H1 (cell line): Measurements from ENCODE around the gene BIVM. TPM values are rescaled to one million over a fixed set of nuclear protein-coding genes. Genes with fewer than 3 reads are reported as not detected.
A peak's percentile ranks its signal among the peaks of the same experiment; 100 is the strongest.

ENCODE experiments used
- ASH2L ChIP-seq: fragments of 200-600, 300-600 bp; sonication (generic); IDR thresholded peaks from one replicate; pipeline ENCODE4 v1.7.1; 2017; ENCODE audit warnings: low read length
- BCL11A ChIP-seq, 2 experiments: IDR thresholded peaks; one replicate each; pipeline ENCODE4 v1.6.1; 2011; ENCODE audit warnings: low read depth in 2 of 2, low read length in 2 of 2, mild to moderate bottlenecking in 2 of 2
- BRCA1 ChIP-seq: IDR thresholded peaks from 2 replicates; pipeline ENCODE4 v1.6.1; 2012; ENCODE audit warnings: low read depth, low read length, improper control_type of control experiment
- CBX8 ChIP-seq: fragments of 300-800, 300-1000 bp; sonication (generic); IDR thresholded peaks from 2 replicates; pipeline ENCODE4 v1.7.1; 2016; ENCODE audit warnings: low read depth, low read length, borderline replicate concordance
- CEBPB ChIP-seq: IDR thresholded peaks from 2 replicates; pipeline ENCODE4 v1.6.1; 2012; ENCODE audit warnings: low read depth, low read length
- CREB1 ChIP-seq: IDR thresholded peaks from 2 replicates; pipeline ENCODE4 v1.6.1; 2012; ENCODE audit warnings: inconsistent platforms
- CTBP2 ChIP-seq: IDR thresholded peaks from 2 replicates; pipeline ENCODE4 v1.7.0; 2011; ENCODE audit warnings: borderline replicate concordance, mild to moderate bottlenecking, moderate library complexity, mixed read lengths, low read length; ENCODE audit not compliant: insufficient read depth, insufficient read length
- KDM1A ChIP-seq: fragments of 200-600, 300-600 bp; sonication (generic); IDR thresholded peaks from 2 replicates; pipeline ENCODE4 v1.7.1; 2016; ENCODE audit warnings: mild to moderate bottlenecking, low read length, borderline replicate concordance
- KDM4A ChIP-seq: IDR thresholded peaks from one replicate; pipeline ENCODE4 v1.7.1; 2012; ENCODE audit warnings: low read depth, mild to moderate bottlenecking, moderate library complexity, low read length, inconsistent platforms; ENCODE audit not compliant: severe bottlenecking
- KDM5A ChIP-seq: fragments of 200-600 bp; IDR thresholded peaks from 2 replicates; pipeline ENCODE4 v1.7.1; 2012; ENCODE audit warnings: mild to moderate bottlenecking, low read length, inconsistent platforms, mixed read lengths
- NANOG ChIP-seq: IDR thresholded peaks from 2 replicates; pipeline ENCODE4 v1.6.1; 2011; ENCODE audit warnings: low read length, low read depth, mild to moderate bottlenecking, inconsistent platforms; ENCODE audit not compliant: insufficient read depth, poor library complexity, severe bottlenecking
- POLR2AphosphoS5 ChIP-seq: IDR thresholded peaks from 2 replicates; pipeline ENCODE4 v1.6.1; 2011; ENCODE audit warnings: low read depth, low read length
- RAD21 ChIP-seq, 2 experiments: IDR thresholded peaks in 1 of 2; conservative IDR thresholded peaks in 1 of 2; 2 replicates each; pipeline ENCODE4 v1.6.1; 2011; ENCODE audit warnings: low read depth in 2 of 2, low read length in 2 of 2, improper control_type of control experiment in 1 of 2, inconsistent platforms in 1 of 2, mild to moderate bottlenecking in 1 of 2, moderate library complexity in 1 of 2
- RBBP5 ChIP-seq: IDR thresholded peaks from 2 replicates; pipeline ENCODE4 v1.7.1; 2012; ENCODE audit warnings: low read depth, mild to moderate bottlenecking, inconsistent platforms, low read length, moderate library complexity, borderline replicate concordance
- SIX5 ChIP-seq: IDR thresholded peaks from 2 replicates; pipeline ENCODE4 v1.6.1; 2011; ENCODE audit warnings: mild to moderate bottlenecking, low read depth, low read length
- SP1 ChIP-seq: IDR thresholded peaks from 2 replicates; pipeline ENCODE4 v1.6.1; 2011; ENCODE audit warnings: low read depth, low read length
- SP2 ChIP-seq: IDR thresholded peaks from 2 replicates; pipeline ENCODE4 v1.6.1; 2012; ENCODE audit warnings: mild to moderate bottlenecking, low read length, inconsistent platforms
- SRF ChIP-seq: IDR thresholded peaks from 2 replicates; pipeline ENCODE4 v1.6.1; 2011; ENCODE audit warnings: mild to moderate bottlenecking, low read depth, low read length, moderate library complexity
- TCF12 ChIP-seq: IDR thresholded peaks from 2 replicates; pipeline ENCODE4 v1.6.1; 2011; ENCODE audit warnings: low read depth, mild to moderate bottlenecking, low read length
- YY1 ChIP-seq: IDR thresholded peaks from 2 replicates; pipeline ENCODE4 v1.6.1; 2011; ENCODE audit warnings: low read depth, mild to moderate bottlenecking, low read length
- ZNF274 ChIP-seq: IDR thresholded peaks from 2 replicates; pipeline ENCODE4 v1.7.0; 2012; ENCODE audit warnings: low read length, borderline replicate concordance; ENCODE audit errors: extremely low read depth
- polyA plus RNA-seq, 7 experiments: library from polyadenylated mRNA; depleted of rRNA in 3 of 7; stranded (reverse) in 5 of 7; unstranded in 2 of 7; fragments of >200 nt in 5 of 7; fragments of 200-250 nt in 2 of 7; gene quantifications; 1 replicate in 5 of 7; 2 replicates in 1 of 7; 4 replicates in 1 of 7; pipeline versions ENCODE4 v1.2.1 to v1.2.3, GENCODE V29; 2011 to 2013; ENCODE audit warnings: missing spikeins in 2 of 7, mixed read lengths in 2 of 7
- total RNA-seq: library from RNA; stranded (reverse); fragmentation: NEBNext Ultra II Directional; extraction: Animal tissue kit (Norgen Biotek cat#: 25700); gene quantifications from 2 replicates; pipeline ENCODE4 v1.2.1, GENCODE V29; 2021
- TF ChIP-seq, protein P1 (sequence below), 3 experiments: IDR thresholded peaks; 1 replicate in 2 of 3; 2 replicates in 1 of 3; pipeline versions ENCODE4 v1.5.1 to v1.6.1; 2011; ENCODE audit warnings: low read length in 3 of 3, mild to moderate bottlenecking in 3 of 3, inconsistent platforms in 2 of 3, low read depth in 1 of 3, moderate library complexity in 1 of 3; ENCODE audit not compliant: insufficient read depth in 1 of 3; ENCODE audit errors: control extremely low read depth in 1 of 3

The BIVM gene
- total and polyA plus RNA-seq, 2 of the 8 experiments (the other 6 are each of a cell fraction or from before 2014, with no cell fraction given): 1.8 to 5.5 TPM

- TF ChIP-seq, protein P1, sequence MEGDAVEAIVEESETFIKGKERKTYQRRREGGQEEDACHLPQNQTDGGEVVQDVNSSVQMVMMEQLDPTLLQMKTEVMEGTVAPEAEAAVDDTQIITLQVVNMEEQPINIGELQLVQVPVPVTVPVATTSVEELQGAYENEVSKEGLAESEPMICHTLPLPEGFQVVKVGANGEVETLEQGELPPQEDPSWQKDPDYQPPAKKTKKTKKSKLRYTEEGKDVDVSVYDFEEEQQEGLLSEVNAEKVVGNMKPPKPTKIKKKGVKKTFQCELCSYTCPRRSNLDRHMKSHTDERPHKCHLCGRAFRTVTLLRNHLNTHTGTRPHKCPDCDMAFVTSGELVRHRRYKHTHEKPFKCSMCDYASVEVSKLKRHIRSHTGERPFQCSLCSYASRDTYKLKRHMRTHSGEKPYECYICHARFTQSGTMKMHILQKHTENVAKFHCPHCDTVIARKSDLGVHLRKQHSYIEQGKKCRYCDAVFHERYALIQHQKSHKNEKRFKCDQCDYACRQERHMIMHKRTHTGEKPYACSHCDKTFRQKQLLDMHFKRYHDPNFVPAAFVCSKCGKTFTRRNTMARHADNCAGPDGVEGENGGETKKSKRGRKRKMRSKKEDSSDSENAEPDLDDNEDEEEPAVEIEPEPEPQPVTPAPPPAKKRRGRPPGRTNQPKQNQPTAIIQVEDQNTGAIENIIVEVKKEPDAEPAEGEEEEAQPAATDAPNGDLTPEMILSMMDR (IDR thresholded peaks at IDR 0.05; ENCODE audit: control extremely low read depth in 1 of 3, insufficient read depth in 1 of 3, low read depth in 1 of 3, low read length in 3 of 3): peak in 1 of 3 experiments; percentile 1; a peak in 1 of 4 replicates
- no peak for TF ChIP-seq TCF12
- TF ChIP-seq SP2: no peak
- TF ChIP-seq KDM1A: no peak
- peak in 1 of 2 experiments; percentile 28; a peak in 2 of 4 replicates for TF ChIP-seq RAD21 (IDR thresholded peaks at IDR 0.05 in 1 of 2, conservative IDR thresholded peaks at IDR 0.05 in 1 of 2; ENCODE audit: low read depth in 2 of 2, low read length in 2 of 2)
- TF ChIP-seq SRF: peak; percentile 54; the same call in 1 of the 2 replicates
- no peak for TF ChIP-seq BCL11A (IDR thresholded peaks at IDR 0.05; ENCODE audit: low read depth in 2 of 2, low read length in 2 of 2)
- TF ChIP-seq POLR2AphosphoS5: peak; percentile 94
- TF ChIP-seq RBBP5: peak; percentile 33; the same call in 1 of the 2 replicates
- peak; percentile 95 for TF ChIP-seq KDM4A
- TF ChIP-seq YY1: peak; percentile 72
- TF ChIP-seq SIX5: 0 out of 2 replicates have a peak, but pooled peaks have one; percentile 7
- no peak for TF ChIP-seq CEBPB
- no peak for TF ChIP-seq CBX8
- peak; percentile 32 for TF ChIP-seq CTBP2
- TF ChIP-seq ZNF274: no peak
- peak; percentile 90 for TF ChIP-seq ASH2L
- TF ChIP-seq SP1: peak; percentile 71; the same call in 1 of the 2 replicates
- peak; percentile 99 for TF ChIP-seq CREB1
- TF ChIP-seq BRCA1: 0 out of 2 replicates have a peak, but pooled peaks have one; percentile 18
- peak; percentile 67; the same call in 1 of the 2 replicates for TF ChIP-seq KDM5A
- peak; percentile 3 for TF ChIP-seq NANOG
Observed at GRCh38 chr13:102845630-102846260, 46.8 kb downstream of the BIVM start, which contains the start of gene ERCC5 (continued).
